Measurements from ENCODE around the gene SRRM1.

DNA sequence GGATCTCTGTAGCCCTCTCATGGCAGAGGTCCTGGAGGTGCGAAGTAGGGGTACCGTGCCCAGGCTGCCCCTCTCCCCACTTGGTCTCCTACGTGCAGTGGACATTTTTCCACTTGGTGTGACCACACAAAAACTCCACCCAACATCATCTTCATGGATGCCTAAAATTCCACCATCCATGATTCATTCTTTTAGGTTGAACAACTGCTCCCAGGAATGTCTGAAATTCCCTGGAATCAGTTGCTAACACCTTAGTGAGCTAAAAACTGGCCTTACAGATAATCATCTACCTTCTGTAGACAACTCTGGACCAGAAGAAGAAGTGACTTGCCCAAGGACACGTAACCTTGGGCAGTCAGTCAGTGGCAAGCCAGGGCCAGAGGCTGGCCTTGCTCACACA, 70.1 kb downstream of the SRRM1 start:
- TF ChIP-seq, protein P1, sequence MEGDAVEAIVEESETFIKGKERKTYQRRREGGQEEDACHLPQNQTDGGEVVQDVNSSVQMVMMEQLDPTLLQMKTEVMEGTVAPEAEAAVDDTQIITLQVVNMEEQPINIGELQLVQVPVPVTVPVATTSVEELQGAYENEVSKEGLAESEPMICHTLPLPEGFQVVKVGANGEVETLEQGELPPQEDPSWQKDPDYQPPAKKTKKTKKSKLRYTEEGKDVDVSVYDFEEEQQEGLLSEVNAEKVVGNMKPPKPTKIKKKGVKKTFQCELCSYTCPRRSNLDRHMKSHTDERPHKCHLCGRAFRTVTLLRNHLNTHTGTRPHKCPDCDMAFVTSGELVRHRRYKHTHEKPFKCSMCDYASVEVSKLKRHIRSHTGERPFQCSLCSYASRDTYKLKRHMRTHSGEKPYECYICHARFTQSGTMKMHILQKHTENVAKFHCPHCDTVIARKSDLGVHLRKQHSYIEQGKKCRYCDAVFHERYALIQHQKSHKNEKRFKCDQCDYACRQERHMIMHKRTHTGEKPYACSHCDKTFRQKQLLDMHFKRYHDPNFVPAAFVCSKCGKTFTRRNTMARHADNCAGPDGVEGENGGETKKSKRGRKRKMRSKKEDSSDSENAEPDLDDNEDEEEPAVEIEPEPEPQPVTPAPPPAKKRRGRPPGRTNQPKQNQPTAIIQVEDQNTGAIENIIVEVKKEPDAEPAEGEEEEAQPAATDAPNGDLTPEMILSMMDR (IDR thresholded peaks at IDR 0.05): no peak
- TF ChIP-seq EP300 (IDR thresholded peaks at IDR 0.05): no peak
- TF ChIP-seq POLR2A (IDR thresholded peaks at IDR 0.05): no peak
